Smooth muscle cell (in vitro differentiated cells): ENCODE results near the gene IRF4. TPM values are rescaled to one million over a fixed set of nuclear protein-coding genes. Genes with fewer than 3 reads are reported as not detected.

Source experiments
- DNase-seq: peaks from one replicate; lab custom pipeline; 2025; ENCODE audit not compliant: unreplicated experiment; lab: John Stamatoyannopoulos, UW
- H2AFZ ChIP-seq: fragments of 200-600 bp; sonication (generic); 2 replicates; pipeline ENCODE4 v1.6.0; 2016; ENCODE audit warnings: antibody characterized with exemption, low read depth, mild to moderate bottlenecking
- H3F3A ChIP-seq: fragments of 200-600 bp; sonication (generic); 2 replicates; pipeline ENCODE4 v1.6.0; 2017; ENCODE audit warnings: antibody characterized with exemption, low read depth
- H3K27ac ChIP-seq: fragments of 200-600 bp; sonication (generic); 2 replicates; pipeline ENCODE4 v1.5.1; 2016; ENCODE audit warnings: low read depth, mild to moderate bottlenecking
- H3K27me3 ChIP-seq: fragments of 200-600 bp; sonication (generic); 2 replicates; pipeline ENCODE4 v1.6.1; 2016; ENCODE audit warnings: low read depth, mild to moderate bottlenecking
- H3K36me3 ChIP-seq: fragments of 200-600 bp; sonication (generic); 2 replicates; pipeline ENCODE4 v1.5.1; 2016; ENCODE audit warnings: low read depth
- H3K4me1 ChIP-seq: fragments of 200-600 bp; sonication (generic); 2 replicates; pipeline ENCODE4 v1.5.1; 2016; ENCODE audit warnings: low read depth
- H3K4me2 ChIP-seq: fragments of 200-600 bp; sonication (generic); 2 replicates; pipeline ENCODE4 v1.6.0; 2016; ENCODE audit warnings: mild to moderate bottlenecking
- H3K4me3 ChIP-seq: fragments of 200-600 bp; sonication (generic); 2 replicates; pipeline ENCODE4 v1.5.1; 2016; ENCODE audit warnings: mild to moderate bottlenecking
- H3K79me2 ChIP-seq: fragments of 200-600 bp; sonication (generic); 2 replicates; pipeline ENCODE4 v1.6.0; 2016; ENCODE audit warnings: low read depth, mild to moderate bottlenecking
- H3K9ac ChIP-seq: fragments of 200-600 bp; sonication (generic); 2 replicates; pipeline ENCODE4 v1.6.0; 2016; ENCODE audit warnings: low read depth
- H3K9me3 ChIP-seq: fragments of 200-600 bp; sonication (generic); replicated peaks from 2 replicates; pipeline ENCODE4 v1.5.1; 2016; ENCODE audit warnings: low read depth
- H4K20me1 ChIP-seq: fragments of 200-600 bp; sonication (generic); 2 replicates; pipeline ENCODE4 v1.6.0; 2016; ENCODE audit warnings: low read depth
- WGBS: methylation state at CpG from one replicate; pipeline ENCODE4 v1.1.7; 2016; ENCODE audit warnings: low lambda C conversion rate; 5-methylcytosine and 5-hydroxymethylcytosine counted together
- polyA plus RNA-seq: library from polyadenylated mRNA; unstranded; fragments of >200 nt; fragmentation: Nextera tagmentation; extraction: Ambion mirVana; gene quantifications from 2 replicates; pipeline ENCODE4 v1.2.1, GENCODE V29; 2016
- total RNA-seq: library from RNA; depleted of rRNA; stranded (reverse); fragments of >200 nt; gene quantifications from 2 replicates; pipeline ENCODE4 v1.2.3, GENCODE V29; 2014
- TF ChIP-seq, protein P1 (sequence below): fragments of 200-600 bp; sonication (generic); IDR thresholded peaks from 2 replicates; pipeline ENCODE4 v1.5.1; 2017; ENCODE audit warnings: borderline replicate concordance, mild to moderate bottlenecking, antibody characterized with exemption; ENCODE audit not compliant: insufficient read depth, poor library complexity, severe bottlenecking

The IRF4 gene
- total and polyA plus RNA-seq, 2 experiments from 2014 or later, result 0.04 TPM; not detected in 1

DNA sequence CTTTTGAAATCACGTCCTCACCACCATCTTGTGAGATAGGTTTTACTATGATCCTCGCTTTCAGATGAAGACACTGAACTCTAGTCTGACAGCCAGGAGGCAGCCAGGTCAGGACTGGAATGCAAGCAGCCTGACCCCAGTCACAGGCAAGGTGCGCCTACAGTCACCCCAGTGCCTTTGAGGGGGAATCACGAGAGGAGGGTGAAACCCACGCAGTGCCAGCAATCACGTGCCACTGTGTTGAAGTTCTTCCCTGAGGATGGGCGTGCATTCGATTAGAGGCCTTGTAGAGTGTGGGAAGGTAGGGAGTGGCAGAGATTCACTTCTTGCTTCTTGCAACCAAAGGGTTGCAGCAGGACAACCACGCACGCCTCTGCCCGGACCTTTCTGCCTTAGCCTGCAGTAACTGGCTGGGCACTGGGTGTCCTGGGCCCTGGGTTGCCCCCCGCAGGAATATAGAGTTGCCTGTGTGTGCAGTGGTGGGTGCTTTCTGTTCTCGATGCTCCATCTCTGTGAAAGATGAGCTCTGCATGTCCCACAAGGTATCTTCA, 33.7 kb upstream of the IRF4 start:
- no peaks in the 10 kb centered on the region for H3K27me3 ChIP-seq
- 79% methylated on average over 13 of the region's 13 CpGs for WGBS
- no peak for DNase-seq
- H3K9ac ChIP-seq, result no peak overlapping the region
- H2AFZ ChIP-seq, result no peak overlapping the region
- no peaks in the 10 kb centered on the region for H3K4me1 ChIP-seq
- no peak overlapping the region for H3K27ac ChIP-seq
- no peaks in the 10 kb centered on the region for H3F3A ChIP-seq
- TF ChIP-seq, protein P1, sequence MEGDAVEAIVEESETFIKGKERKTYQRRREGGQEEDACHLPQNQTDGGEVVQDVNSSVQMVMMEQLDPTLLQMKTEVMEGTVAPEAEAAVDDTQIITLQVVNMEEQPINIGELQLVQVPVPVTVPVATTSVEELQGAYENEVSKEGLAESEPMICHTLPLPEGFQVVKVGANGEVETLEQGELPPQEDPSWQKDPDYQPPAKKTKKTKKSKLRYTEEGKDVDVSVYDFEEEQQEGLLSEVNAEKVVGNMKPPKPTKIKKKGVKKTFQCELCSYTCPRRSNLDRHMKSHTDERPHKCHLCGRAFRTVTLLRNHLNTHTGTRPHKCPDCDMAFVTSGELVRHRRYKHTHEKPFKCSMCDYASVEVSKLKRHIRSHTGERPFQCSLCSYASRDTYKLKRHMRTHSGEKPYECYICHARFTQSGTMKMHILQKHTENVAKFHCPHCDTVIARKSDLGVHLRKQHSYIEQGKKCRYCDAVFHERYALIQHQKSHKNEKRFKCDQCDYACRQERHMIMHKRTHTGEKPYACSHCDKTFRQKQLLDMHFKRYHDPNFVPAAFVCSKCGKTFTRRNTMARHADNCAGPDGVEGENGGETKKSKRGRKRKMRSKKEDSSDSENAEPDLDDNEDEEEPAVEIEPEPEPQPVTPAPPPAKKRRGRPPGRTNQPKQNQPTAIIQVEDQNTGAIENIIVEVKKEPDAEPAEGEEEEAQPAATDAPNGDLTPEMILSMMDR, result no peak
- H3K4me3 ChIP-seq, result no peak overlapping the region
- no peaks in the 10 kb centered on the region for H3K36me3 ChIP-seq
- no peaks in the 10 kb centered on the region for H3K9me3 ChIP-seq
- H3K79me2 ChIP-seq, result no peaks in the 10 kb centered on the region
- no peaks in the 10 kb centered on the region for H4K20me1 ChIP-seq
- no peak overlapping the region for H3K4me2 ChIP-seq

DNA sequence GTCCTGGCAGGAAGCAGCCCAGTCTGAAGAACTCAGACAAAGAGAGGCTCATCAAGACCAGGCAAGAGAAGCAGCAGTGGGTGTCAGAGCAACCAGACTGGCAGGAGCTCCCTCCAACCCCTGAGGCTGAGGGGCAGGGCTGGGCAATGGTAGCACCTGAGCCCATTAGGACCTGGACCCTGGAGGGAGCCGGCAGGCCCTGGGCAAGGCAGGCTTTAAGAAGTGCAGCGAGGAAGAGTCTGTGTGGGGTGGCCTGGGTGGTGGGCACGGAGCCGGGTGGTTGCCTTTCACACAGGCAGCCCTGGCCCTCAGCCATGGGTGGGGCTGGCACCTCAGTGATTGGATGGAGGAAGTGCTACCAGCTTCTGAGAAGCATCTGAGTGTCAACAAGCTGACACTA, 33.1 kb upstream of the IRF4 start:
- WGBS, result 82% methylated on average over 4 of the region's 4 CpGs
- no peak for DNase-seq
- Histone ChIP-seq H3K4me3 (no peak overlapping the region), H3K4me2 (no peak overlapping the region), H3K9ac (no peak overlapping the region), H3K79me2 (no peaks in the 10 kb centered on the region), H3K4me1 (no peaks in the 10 kb centered on the region), H3K27ac (no peak overlapping the region), H3K36me3 (no peaks in the 10 kb centered on the region), H3F3A (no peaks in the 10 kb centered on the region), H2AFZ (no peak overlapping the region), H4K20me1 (no peaks in the 10 kb centered on the region), H3K9me3 (no peaks in the 10 kb centered on the region), H3K27me3 (no peaks in the 10 kb centered on the region)
- TF ChIP-seq, protein P1, result no peak

DNA sequence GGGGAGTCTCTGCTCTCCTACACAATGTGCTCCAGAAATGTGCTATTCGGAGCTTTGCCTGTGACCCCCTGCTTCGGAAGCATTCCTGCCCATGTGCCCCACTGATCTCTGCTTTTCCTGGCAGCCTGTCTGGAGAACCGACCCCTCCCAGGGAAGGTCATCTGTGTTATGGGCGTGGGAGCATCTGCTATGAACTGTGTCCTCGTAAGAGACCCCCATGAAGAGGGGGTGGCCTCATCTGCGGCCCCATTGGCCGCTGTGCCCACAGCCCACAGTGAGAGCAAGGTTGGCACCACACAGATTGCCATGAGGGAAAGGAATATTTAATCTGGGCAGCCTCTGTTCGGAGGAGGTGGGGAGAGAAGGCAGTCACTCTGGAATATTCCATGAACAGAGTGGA, 32.7 kb upstream of the IRF4 start:
- H2AFZ ChIP-seq, result no peak overlapping the region
- H3K4me1 ChIP-seq, result no peaks in the 10 kb centered on the region
- H4K20me1 ChIP-seq, result no peaks in the 10 kb centered on the region
- H3K27ac ChIP-seq, result no peak overlapping the region
- H3K27me3 ChIP-seq, result no peaks in the 10 kb centered on the region
- WGBS, result 78% methylated on average over 8 of the region's 8 CpGs
- H3K36me3 ChIP-seq, result no peaks in the 10 kb centered on the region
- peaks cover 3% of the 10 kb centered on the region for H3K9me3 ChIP-seq
- H3K79me2 ChIP-seq, result no peaks in the 10 kb centered on the region
- no peaks in the 10 kb centered on the region for H3F3A ChIP-seq
- H3K4me2 ChIP-seq, result no peak overlapping the region
- no peak for DNase-seq
- H3K9ac ChIP-seq, result no peak overlapping the region
- TF ChIP-seq, protein P1, result no peak
- no peak overlapping the region for H3K4me3 ChIP-seq
